ENCODE measurements around the gene VCAM1.
"Not testable (repeated sequence)": the region's sequence is repeated elsewhere in the genome, so short reads cannot be mapped to it uniquely, and the experiment has no call there.

GRCh38 chr1:100781728-100782127 lies 62.2 kb downstream of the VCAM1 start:
- TF ChIP-seq, protein P1, sequence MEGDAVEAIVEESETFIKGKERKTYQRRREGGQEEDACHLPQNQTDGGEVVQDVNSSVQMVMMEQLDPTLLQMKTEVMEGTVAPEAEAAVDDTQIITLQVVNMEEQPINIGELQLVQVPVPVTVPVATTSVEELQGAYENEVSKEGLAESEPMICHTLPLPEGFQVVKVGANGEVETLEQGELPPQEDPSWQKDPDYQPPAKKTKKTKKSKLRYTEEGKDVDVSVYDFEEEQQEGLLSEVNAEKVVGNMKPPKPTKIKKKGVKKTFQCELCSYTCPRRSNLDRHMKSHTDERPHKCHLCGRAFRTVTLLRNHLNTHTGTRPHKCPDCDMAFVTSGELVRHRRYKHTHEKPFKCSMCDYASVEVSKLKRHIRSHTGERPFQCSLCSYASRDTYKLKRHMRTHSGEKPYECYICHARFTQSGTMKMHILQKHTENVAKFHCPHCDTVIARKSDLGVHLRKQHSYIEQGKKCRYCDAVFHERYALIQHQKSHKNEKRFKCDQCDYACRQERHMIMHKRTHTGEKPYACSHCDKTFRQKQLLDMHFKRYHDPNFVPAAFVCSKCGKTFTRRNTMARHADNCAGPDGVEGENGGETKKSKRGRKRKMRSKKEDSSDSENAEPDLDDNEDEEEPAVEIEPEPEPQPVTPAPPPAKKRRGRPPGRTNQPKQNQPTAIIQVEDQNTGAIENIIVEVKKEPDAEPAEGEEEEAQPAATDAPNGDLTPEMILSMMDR (conservative IDR thresholded peaks at IDR 0.05; ENCODE audit: low read depth, low read length): not testable (repeated sequence)
- not testable (repeated sequence) for TF ChIP-seq EZH2 (IDR thresholded peaks at IDR 0.05; ENCODE audit: borderline replicate concordance, low read depth, low read length, poor library complexity, severe bottlenecking)
